Measurements from ENCODE around the gene SMARCD3.

The SMARCD3 gene

DNA sequence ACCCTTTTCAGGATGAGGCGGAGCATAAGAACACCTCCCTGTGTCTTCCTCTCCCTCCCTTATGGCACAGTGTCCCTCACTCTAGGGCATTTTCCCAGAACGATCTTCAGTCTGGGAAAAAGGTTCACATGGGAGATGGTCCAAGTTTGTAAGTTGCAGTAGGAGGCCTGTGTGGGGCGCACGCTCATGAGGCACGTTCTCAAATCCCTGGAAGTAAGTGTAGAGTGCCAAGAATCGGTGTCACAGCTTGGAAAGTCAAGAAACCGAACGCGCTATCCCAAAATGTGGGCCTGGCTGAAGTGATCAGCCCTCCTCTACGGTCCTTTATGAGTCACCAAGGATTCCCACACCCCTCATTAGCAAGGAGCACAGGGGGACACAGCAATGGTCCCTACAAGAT lies 23.9 kb upstream of the SMARCD3 start:
- no peak for FAIRE-seq

DNA sequence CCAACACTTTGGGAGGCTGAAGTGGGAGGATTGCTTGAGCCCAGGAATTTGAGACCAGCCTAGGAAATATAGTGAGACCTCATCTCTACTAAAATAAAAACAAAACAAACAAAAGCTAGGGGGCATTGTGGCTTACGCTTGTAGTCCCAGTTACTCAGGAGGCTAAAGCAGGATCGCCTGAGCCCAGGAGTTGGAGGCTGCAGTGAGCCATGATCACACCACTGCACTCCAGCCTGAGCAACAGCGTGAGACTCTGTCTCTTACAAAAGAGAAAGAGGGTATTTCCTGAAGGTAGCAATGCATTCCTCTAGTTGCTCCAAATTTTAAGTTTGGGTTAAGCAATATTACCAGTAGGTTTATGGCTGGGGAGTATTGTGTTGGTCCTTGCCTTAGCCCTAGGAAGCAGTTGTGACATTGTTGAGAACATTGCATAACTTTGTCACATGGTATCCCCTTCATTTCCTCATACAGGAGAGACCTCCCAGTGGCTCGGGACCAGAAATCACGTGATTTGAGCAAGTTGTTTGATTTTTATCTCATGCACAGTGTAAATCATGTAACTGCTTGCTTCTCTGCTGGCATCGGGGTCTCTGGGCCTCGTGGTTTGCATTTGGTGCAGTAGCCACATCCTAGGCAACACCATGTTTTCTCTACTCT lies 23.3 kb upstream of the SMARCD3 start:
- FAIRE-seq, result no peak

DNA sequence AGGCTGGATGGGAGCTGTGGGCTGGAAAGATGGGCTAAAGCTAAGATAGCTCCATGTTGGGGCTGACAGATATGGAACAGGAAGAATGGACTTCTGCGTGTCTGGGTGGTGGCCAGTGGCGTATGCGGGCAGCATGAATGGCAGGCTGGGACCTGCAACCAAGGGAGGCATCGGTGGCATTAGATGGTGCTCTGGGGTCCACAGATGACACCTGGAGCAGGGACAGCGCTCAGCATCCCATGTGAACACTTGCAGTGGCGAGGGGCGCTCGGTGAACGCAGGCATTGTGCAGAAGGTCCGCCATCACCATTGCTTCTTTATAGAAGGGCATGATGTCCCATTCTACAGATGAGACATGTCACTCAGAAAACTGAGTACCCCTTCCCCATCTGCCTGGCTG lies 21.0 kb upstream of the SMARCD3 start:
- FAIRE-seq, result no peak

DNA sequence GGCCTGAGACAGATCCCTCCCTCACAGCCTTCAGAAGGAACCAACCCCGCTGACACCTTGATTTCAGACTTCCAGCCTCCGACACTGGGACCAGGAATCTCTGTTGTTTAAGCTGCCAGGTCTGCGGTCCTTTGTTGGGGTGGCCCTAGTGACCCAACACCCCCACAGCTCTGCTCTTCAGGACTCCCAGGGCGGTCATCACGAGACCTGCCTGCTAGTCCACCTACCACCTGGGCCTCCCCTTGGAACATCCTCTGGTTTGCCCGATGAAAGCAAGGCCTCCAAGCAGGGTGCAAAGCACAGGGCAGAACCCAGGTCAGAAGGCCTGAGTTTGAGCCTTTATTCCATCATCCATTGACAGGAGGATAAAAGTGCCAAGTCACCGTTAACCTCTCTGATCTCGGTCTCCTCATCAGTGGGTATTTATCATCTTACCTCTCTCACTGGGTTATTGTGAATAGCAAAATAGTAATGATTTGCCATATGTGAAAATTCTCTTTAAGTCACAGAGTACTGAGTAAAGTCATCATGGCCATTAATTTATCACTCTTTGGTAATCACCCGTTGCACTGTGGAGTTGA lies 16.9 kb upstream of the SMARCD3 start:
- FAIRE-seq, result no peak

DNA sequence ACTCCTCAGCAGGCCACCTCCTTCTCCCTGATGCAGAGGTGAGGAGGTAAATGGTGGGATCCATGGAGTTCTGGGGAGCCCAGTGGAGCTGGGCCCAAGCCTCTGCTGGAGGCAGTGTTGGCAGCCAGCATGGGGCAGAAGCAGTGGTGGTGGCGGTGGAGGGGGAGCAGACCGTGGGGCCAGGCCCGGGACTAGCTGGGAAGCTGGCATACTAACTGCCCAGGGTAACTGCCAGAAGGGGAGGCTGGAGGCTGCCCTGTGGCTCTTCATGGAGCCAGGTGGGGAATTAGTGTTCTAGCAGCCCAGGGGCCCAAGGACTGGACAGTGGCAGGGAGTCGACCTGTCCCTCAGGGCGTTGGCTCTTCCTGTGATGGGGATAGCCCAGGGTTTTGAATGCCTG lies 16.1 kb upstream of the SMARCD3 start:
- no peak for FAIRE-seq

DNA sequence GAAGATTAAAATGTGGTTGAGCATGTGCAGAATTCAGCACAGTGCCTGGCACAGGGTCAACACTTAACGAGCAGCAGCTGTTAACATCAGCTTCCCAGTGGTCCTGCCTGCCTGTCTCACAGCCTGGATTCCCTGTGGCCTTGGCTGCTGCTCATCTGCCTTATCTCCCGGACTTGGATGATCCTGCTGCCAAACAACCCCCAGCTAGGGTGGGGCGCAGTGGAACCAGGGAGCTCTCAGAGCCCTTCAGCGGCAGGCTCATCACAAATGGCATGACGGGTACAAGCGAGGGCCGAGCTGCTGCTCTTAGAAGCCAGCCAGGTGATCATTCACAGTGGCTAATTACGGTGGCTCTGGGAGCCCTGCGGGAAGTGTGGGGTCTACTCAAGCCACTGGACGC lies 13.0 kb upstream of the SMARCD3 start:
- FAIRE-seq, result no peak

DNA sequence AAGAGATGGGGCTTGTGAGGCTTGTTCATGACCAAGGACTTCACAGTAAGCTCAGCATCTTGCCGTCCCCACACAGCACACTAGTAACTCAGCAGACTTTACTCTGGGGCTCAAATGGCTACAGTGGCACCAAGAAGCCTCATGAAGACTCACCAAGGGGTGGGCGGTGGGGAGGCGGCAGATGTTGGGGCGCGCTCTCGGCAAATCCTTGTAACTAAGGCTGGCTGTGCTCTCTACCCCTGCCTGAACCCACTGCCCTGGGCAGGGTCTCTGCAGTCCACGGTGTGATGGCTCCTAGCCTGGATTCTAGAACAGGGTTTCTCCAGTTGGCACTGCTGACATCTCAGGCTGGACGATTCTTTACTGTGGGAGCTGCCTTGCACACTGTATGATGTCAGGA lies 12.4 kb upstream of the SMARCD3 start:
- FAIRE-seq, result no peak

DNA sequence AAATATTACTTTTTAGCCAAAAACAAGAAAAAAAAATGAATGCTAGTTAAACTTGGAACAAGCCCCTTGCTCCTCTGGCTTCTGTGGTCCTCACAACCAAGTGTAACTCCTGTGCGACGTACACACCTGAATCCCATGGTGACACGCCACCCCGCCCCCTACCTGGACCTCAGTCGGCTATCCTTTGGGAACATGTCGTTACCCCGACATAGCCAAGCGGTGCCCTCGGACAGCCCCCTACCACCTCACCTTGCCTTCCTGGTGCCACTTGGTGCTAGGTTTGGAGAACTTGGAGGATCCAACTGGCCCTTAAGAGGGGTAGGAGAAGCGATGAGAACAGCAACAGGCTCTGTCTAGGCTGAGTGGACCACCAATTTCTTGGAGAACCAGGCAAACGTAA lies 12.0 kb upstream of the SMARCD3 start:
- FAIRE-seq, result no peak

DNA sequence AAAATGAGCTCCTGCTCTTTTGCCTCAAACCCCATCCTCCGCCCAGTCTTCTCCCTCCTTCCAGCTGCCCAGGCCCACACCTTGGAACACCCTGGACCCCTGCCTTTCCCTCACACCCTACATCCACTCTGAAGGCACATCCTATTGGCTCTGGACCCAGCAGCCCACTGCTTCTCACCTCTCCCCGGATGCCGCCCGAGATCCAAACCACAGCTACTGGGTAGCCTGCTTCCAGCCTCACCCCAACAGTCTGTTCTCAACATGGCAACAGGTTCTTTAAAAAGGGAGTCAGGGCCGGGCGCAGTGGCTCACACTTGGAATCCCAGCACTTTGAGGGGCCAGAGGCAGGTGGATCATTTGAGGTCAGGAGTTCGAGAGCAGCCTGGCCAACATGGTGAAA lies 9.5 kb upstream of the SMARCD3 start:
- no peak for FAIRE-seq

DNA sequence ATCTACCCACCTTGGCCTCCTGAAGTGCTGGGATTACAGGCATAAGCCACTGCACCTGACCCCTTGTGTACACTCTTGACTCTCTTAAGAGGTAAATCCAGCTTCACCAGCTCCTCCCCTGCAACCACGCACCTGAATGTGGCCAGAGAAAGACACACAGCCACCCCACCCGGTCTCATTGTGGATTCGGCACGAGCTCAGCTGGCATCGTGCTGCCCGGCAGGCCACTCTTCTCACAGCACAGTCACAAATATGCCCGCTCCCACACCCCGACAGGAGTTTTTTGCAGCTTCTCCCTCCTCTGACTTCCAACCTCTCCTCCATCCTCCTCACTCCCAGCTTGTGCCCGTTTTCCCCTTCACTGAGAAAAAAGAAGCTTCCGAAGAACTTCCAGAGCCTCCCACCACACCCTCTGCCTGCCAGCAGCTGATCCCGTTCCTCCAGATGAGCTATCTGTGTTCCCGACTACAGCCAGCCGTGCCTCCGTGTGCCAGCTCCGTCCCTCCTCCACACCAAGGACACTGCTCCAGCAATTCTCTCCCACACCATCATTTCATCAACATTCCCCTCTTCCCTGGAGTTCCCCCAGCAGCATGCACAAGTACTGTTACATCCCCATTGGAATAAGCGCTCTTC lies 8.0 kb upstream of the SMARCD3 start:
- FAIRE-seq, result no peak

DNA sequence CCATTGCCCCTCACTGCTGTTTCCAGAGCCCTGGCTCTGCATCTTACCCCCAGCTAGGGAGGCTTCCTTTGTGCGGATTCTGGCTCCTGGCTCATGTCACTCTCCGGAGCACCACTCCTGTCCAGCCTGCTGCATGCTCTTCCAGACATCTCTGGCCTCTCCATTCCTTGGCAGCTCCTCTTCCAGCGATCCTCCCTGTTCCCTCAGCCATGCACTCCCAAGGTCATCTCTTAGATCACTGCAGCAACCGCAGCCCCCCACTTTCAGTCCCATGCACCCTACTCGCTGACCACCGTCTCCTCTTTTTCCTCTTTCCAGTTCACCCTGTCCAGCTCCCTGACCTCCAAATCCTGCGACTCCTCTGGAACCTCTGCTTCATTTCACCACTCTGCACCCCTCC lies 6.9 kb upstream of the SMARCD3 start:
- no peak for FAIRE-seq

DNA sequence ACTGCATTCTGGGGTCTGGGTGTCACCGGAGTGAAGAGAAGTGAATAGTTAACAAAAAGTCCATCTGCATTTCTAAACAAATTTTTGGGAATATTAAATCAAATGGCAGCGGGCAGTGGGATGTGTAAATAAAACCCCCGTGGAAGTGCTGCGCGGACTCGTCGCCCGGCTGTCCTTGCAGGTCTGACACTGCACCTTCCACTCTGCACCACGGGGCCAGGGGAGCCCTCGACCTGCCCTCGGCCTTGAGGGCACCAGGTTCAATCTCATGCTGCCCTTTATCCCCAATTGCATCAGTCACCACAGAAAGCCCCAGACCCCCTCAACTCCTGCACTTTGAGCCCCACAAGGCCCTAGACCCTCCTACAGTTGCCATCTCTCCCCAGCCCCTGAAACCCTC lies 6.4 kb upstream of the SMARCD3 start:
- FAIRE-seq, result no peak

DNA sequence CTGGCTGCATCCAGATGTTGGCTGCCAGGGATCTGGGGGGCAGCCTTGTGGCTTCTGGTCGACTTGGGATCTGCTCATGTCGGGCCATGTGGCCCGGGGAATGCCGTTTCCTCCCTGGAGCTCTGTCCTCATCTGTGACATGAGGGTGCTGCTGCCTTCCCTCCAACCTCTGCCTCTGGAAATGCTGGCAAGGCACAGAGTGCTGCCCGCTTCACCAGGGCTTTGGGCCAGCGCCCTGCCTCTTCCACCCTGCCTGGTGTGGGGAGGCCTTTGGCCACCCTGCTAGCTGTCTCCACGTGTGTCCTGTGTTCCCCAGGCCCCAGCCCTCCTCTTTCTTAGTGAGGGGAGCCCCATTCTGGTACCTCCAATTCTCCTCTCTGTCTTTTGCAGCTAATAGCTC lies 5.8 kb upstream of the SMARCD3 start:
- no peak for FAIRE-seq

DNA sequence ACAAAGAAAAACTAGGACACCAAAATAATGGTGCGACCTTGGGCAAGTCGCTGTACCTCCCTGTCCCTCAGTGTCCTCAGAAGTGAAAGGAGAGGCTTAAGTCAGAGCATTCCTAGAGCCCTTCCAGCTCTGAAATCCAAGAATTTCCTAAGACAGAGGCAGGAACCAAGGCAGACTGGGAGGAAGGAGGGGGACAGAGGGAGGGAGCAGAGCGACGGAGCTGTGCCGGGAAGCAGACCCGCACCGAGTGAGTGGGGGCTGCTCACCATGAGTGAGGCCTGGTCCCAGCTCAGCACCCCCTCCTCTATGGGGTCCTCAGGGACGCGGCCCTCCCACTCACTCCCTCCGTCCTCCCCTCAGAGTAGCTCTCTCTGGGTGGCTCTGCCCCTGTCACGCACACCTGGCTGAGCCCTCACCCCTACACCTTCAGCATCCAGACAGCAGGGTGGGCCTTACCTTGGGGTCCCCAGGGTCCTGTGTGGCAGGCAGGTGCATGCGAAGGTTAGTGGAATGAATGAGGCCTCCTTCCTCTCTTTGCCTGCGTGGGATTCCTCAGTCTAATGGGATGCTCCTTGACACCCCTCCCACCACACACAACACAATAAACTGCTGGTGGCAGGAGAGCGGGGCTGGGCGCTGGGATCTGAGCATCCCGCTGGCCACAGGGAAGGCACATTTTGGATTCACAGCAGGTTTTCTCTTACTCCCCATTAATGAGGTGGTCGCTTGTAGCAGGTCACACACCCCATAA lies 4.6 kb upstream of the SMARCD3 start:
- no peak for FAIRE-seq

DNA sequence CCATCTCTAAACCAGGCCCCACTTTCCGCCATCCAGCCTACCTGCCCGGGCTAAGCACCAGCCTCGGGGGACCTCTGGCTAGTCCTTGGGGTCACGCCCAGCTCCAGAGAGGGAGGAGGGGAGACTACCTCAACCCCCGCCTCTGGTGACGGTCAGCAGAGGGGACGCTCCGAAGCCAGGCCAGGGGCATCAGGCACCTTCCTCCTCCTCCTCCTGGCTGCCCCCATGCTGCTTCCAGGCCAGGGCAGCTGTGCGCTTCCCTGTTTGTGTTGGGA lies 4.0 kb upstream of the SMARCD3 start:
- FAIRE-seq, result no peak

DNA sequence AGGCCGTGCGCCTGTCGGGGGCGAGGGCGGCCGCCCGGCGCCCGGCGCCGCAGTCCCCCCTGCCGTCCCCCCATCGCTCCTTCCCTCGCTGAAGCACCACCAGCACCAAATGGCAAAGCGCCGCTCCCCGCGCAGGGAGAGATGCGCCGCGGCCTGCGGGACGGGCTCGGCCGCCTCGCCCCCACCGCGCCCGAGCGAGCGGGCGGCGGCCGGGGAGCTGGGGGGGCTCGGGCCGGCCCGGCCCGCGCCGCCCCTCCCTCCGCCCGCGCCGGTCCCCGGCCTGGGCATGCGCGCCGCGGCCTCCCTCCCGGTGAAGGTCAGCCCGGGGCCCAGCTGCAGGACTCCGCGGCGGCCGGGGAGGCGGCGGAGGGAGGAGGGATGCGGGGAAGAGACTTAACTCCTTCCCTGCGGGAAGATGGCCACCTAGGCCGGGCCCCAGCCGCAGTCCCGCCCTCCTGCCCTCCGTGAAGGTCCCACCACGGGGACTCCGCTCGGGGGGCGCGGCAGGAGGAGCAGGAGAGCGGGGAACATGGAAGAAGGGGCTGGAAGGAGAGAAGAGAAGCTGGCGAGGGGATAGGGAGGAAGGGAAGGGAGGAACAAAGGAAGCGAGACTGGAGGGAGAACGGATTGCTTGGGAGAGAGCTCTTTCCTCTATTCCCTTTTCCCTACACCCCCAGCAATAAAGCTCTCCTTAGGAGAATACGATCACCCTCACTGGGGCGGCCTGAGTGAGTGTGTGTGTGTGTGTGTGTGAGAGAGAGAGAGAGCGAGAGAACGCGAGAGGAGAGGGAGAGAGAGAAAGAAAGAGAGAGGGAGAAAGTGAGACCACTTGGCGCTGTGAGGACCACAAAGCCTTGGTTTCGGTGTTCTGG lies 3.4 kb upstream of the SMARCD3 start:
- no peak for FAIRE-seq

DNA sequence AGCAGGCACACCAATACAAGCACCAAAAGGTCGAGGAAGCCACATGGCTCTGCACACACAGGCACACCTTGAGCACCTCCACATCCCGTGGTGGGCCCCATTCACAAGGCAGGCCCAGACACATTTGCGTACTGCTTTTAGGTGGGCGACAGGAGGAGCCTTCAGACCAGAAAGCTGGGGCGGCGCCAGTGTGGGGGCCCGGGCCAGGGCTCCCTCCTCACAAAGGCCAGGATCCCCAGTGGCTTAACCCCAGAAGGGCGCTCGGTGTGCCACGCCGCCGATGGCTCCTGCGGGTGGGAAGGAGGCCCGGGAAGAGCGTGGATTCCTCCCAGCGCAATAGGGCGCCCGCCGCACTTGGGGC lies 2.8 kb upstream of the SMARCD3 start:
- FAIRE-seq, result no peak

DNA sequence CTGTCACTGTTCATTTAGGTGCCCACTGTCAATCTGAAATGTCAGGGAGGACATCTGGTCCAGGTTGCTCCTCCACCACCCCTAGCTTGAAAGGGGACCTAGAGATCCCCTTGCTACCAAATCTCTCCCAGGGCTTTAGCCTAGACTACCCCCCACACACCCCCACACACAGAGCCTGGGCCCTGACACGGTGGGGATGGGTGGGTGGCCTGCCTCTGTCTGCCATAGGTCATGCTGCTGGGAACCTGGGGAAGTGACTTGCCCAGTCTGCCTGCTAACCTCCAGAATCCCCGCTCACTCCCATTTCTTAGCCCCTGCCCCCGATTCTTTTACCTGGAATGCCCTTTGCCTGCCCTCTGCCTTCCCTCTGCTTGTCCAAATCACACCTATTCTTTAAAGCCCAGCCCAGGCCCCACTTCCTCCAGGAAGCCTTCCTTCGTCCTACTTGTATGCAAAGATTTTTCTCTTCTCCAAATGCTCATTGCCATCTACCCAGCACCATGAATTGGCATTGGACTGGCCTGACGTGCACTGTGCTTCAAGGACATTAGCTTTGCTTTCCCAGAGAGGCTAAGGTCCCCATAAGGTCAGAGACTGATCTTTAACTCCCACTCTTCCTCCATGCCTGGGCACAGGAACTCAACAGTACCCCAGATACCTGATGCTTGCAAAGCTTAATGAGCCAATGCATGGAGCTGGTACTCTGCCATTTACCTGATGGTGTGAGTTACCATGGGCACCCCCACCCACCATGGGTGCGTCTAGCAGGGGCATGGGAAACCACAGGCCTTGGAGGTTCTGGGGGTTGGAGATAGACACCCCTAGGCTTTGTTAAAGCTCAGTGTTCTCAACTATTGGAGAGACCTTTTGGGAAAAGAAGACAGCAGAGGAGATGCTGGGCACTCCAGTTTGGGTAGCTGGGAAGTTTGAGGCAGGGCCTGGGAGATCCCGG lies 2.0 kb upstream of the SMARCD3 start:
- FAIRE-seq, result no peak

DNA sequence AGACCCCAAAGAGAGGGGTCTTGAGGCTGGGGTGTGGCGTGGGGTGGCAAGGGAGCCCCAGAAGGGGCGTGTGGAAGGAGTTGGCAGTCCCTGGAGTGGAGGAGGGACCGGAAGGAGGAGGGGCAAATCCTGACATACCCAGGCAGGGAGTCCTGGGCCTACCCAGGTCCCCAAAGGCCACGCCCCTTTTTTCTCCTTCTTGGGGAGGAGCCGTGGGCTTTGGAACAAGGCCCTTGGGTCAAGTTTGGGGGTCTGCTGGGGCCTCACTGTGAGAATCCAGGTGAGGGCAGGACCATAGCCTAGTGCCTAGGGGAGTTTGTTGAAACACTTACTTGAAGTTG lies 1.2 kb upstream of the SMARCD3 start:
- no peak for FAIRE-seq

DNA sequence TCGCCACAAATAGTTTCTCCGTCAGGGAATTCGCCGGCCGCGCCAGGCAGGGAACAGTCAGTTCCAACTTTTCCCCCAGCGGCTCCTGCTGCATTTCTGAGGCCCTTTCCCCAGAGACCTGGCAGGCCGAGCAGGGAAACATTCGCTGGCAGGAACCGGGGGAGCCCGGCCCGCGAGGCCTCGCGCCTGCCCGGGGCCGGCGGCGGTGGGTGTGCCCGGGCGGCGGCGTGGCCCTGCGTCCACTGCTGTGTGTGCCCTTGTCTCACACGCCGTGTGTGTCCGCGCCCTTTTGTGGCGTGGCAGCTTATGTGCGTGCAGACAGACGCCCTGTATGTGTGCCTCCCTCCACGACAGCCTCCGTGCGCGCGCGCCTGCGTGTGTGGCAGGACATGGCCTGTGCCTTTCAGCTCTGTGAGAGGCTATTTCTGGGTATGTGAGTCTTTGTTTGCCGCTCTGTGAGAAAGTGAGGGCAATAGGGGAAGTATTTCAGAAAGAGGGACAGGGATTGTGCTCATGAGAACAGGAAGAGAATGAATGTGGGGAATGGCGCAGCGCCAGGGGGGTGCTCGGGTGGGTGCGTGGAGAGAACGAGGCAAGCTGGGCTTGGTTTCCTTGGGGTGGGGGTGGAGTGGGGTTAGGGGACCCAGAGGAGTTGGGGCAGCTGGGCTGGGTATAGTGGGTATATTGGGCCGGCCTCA lies 689 bp upstream of the SMARCD3 start:
- FAIRE-seq, result no peak

DNA sequence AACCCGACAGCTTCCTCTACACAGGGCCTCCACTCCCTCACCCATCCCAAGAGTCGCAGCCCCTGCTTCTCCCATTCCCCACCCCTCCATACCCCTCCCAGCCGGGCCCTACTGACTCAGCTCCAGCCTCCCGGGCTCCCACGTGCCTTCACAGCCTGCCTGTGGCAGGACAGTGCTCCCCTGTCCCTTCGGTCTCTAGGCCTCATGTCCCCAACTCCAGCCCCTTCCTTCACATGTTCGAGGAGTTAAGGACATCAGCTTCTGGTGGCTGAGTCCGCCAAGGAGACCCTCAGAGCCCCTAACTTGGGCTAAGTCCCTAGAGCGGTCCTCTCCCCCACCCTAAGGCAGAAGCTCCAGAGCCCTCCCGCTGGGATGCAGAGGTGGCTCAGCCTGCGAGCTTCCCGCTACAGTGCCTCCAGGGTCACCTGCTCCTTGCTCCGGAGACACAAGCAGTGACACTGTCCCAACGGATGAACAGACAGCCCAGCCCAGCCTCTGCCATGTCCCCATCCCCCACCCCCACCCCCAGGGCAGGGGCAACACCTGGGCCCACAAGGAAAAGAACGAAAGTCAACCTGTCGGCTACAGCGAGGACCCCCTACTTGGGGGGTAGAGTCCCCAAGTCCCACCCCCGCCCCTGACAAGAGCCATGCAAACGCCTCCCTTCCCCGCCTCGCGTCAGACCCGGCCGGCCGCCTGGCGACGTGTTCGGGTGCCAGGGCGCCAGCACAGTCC lies 716 bp downstream of the SMARCD3 start:
- no peak for FAIRE-seq
